GM21576 (cell line): ENCODE measurements around the gene FBXO47.
"Not testable (repeated sequence)": the region's sequence is repeated elsewhere in the genome, so short reads cannot be mapped to it uniquely, and the experiment has no call there.

Experiments
- ATAC-seq: cut with Tn5 transposase; IDR thresholded peaks from one replicate; pipeline ENCODE4 v1.9.1; 2021; ENCODE audit warnings: mild to moderate bottlenecking, moderate library complexity; ENCODE audit not compliant: unreplicated experiment

Gene FBXO47

DNA sequence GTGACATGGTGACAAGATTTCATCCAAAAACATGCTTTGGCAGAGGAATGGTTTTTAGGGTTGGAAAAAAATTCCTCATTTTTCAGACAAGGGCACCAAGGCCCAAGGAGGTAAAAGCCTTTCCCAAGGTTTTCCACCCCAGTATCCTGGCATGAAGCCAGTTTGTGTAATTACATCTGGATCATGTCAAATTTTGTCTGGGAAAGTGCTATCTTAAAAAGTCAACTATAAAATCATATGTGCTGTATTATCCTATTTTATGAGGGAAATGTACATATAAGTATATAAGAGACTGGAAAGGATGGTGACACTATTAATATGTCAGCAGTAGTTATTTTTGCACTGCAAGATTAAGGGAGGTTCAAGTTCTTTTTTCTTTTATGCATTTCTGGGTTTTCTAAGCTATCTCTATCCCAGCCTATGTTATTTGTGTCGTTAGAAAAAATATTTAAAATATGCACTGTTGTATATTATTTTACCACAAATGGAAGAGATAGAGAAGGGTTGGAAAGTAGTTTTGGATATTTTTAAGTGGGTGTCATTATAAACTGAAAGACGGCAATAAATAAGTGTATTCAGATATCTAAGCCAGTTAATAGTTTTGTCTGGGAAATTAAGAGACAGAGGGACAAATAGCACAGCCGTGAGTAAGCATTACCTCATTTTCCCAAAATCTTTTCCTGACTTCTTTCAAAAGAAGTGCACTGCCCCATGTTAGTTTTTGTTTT is 13.5 kb upstream of the FBXO47 start:
- ATAC-seq, result no peak

DNA sequence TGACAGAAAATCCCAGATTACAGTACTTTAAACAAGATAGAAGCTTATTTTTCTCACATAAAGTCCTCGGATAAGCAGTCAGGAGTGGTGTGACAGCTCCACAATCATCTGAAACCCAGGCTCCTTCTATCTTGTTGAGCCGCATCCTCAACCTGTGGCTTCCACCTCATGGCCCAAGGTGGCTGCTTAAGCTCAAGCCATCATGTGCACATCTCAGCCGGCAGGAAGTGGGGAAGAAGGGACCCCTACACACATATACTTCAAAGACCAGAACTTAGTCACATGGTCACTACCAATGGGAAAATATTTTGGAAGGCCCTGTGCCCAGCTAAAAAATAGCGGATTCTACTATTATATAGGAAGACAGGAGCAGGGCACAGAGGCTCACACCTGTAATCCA is 11.0 kb upstream of the FBXO47 start:
- no peak for ATAC-seq

DNA sequence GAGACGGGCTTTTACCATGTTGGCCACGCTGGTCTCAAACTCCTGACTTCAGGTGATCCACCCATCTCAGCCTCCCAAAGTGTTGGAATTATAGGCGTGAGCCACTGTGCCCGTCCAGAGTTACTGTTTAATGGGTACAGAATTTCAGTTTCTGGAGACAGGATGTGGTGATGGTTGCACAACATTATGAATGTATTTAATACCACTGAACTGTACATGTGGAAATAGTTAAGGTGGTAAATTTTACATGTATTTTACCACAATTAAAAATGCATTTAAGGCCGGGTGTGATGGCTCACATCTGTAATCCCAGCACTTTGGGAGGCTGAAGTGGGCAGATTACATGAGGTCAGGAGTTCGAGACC is 9.0 kb upstream of the FBXO47 start:
- ATAC-seq, result not testable (repeated sequence)

DNA sequence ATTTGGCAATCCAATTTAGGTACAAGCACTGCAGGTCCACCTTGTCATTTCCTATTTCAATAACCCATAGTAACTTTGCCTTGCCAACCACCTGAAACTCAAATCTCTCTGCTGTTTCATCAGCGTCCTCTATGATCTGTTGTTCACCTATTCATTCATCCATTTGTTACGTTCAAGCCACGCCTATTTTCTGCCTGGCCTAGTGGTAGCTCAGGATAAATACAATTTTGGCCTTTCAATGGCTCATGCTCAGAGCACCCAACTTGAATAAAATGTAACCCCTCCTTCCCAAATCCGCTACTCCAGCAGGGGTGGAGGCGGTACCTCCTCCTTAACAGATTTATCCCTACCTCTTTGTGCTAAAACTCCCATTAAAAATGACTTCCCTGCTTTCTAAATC is 3.6 kb upstream of the FBXO47 start:
- ATAC-seq, result no peak

DNA sequence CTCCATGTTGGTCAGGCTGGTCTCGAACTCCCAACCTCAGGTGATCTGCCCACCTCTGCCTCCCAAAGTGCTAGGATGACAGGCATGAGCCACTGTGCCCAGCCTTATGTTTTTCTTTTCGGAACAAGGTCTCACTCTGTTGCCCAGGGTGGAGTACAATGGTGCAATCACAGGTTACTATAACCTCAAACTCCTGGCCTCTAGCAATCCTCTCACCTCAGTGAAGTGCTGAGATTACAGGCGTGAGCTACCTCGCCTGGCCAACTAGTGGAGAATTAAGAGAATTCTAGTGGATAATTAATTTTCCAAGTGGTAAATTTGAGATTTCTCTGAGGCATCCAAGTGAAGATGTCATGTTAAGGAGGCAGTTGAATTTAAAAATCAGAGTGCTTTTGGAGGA is 2.9 kb upstream of the FBXO47 start:
- ATAC-seq, result no peak

DNA sequence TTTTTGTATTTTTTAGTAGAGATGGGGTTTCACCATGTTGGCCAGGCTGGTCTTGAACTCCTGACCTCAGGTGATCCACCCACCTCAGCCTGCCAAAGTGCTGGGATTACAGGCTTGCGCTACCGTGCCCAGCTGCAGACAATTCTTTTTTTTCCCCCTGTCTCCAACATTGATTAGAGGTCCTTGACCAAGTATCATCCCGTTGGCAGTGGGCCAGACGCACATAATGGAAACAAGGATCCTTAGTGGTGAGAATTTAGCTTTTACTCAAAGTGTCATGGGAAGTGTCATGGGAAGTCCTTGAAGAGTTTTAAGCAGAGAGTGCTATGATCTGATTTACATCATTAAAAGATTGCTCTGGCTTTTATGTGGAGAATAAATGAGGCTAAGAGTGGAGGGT is 2.1 kb upstream of the FBXO47 start:
- ATAC-seq, result no peak

DNA sequence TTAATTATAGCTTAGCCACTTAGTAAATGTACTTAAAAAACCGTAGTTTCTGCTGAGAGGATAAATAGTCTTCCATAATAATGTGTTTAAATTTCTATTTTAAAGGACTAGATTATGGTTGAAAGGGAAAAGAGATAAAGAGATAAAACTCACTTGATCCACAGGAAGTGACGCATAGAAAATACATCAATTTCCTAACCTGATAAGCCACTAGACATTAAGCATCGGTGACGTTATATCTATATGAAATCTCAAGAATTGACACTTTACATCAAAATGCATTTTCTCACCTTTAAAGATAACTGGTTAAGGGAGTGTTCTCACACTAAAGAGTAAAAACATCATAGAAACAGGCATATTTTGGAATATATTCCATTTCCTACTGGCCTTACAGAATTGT is 5.8 kb downstream of the FBXO47 start:
- no peak for ATAC-seq

DNA sequence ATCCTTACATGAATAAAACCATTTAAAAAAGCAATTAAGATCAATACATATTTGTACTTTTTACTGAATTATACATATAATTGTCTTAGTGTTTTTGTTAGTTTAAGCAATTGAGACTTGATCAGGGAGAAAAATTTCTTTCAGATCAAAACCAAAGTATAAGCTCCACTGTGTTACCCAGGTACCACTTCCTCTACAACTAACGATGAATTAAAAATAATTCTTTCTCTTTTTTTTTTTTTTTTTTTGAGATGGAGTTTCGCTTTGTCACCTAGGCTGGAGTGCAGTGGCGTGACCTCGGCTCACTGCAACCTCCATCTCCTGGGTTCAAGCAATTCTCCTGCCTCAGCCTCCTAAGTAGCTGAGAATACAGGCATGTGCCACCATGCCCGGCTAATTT is 6.8 kb downstream of the FBXO47 start:
- no peak for ATAC-seq

DNA sequence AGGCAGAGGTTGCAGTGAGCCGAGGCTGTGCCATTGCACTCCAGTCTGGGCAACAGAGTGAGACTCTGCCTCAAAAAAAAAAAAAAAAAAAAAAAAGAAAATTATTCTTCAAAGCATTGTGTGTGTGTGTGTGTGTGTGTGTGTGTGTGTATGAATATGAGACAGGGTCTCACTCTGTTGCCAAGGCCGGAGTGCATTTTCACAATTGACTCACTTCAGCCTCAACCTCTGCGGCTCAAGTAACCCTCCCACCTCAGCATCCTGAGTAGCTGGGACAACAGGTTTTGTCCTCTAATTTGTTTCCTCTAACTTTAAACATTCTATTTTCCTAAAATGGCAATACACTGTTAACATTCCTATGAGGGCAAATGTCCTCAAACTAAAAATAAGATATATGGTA is 7.7 kb downstream of the FBXO47 start:
- no peak for ATAC-seq

DNA sequence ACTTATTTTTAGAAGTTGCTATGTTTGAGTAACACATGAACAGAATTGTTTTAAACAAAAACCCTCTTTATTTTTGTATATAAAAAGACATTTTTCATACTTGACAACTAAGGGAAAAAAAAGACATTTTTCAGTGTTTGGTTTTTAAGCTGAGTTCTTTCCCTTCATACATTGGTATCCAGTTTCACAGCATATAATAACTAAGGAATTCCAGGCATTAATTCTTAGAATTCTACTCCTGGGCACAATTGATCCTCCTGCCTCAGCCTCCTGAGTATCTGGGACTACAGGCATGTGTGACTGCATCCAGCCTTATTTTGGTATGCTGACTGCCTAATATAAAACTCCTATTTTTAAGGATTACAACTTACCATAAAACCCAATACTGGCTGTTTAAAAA is 8.4 kb downstream of the FBXO47 start:
- ATAC-seq, result no peak

DNA sequence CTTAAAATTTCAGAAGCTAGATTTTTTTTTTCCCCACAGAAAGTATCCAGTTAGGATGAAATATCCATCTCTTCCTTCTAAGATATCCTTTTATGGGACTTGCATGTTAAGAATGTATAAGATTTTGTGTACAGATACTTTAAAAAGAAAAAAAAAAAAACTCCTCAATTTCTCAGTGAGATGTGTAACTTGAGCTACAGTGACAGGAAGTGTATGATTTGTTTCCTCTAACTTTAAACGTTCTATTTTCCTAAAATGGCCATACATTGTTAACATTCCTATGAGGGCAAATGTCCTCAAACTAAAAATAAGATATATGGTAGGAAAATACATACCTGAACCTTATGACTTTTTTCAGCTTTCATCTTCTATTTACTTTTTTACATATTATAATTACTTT is 8.9 kb downstream of the FBXO47 start:
- no peak for ATAC-seq

DNA sequence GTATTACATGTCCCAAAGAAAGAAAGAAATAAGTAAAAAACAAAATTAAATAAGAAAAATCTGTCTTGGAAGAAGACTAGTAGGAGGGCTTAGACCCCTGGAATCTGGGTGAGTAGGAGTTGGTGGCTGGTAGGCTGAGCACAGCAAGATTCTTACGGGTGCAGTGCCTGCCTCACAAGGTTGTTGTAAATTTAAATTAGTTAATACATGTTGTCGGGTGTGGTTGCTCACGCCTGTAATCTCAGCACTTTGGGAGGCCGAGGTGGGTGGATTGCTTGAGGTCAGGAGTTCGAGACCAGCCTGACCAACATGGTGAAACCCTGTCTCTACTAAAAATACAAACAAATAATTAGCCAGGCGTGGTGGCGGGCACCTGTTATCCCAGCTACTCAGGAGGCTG is 13.4 kb downstream of the FBXO47 start:
- ATAC-seq, result not testable (repeated sequence)

DNA sequence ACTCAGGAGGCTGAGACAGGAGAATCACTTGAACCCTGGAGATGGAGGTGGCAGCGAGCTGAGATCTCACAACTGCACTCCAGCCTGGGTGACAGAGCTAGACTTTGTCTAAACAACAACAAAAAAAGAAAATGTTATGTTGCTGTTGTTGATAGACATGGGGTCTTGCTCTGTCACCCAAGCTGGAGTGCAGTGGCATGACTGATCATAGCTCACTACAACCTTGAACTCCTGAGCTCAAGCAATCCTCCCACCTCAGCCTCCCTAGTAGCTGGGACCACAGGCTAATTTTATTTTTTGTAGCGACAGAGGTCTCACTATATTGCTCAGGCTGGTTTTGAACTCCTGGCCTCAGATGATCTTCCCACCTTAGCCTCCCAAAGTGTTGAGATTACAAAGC is 20.0 kb downstream of the FBXO47 start:
- no peak for ATAC-seq

DNA sequence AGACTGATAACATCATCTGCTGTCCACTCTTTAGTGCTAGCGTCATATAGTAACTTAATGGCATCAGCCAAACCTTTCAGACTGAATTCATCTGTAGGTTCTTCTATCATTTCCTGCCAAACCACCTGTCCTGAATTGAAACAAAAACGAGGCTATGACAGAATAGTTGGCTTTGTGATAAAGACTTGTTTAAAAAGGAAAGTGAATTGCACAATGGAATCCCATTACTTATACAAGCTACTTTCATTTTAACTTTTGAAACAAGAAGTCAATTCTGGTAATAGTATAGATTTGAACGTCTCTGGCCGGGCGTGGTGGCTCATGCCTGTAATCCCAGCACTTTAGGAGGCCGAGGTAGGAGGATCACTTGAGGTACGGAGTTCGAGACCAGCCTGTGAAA is 23.6 kb downstream of the FBXO47 start:
- ATAC-seq, result no peak

DNA sequence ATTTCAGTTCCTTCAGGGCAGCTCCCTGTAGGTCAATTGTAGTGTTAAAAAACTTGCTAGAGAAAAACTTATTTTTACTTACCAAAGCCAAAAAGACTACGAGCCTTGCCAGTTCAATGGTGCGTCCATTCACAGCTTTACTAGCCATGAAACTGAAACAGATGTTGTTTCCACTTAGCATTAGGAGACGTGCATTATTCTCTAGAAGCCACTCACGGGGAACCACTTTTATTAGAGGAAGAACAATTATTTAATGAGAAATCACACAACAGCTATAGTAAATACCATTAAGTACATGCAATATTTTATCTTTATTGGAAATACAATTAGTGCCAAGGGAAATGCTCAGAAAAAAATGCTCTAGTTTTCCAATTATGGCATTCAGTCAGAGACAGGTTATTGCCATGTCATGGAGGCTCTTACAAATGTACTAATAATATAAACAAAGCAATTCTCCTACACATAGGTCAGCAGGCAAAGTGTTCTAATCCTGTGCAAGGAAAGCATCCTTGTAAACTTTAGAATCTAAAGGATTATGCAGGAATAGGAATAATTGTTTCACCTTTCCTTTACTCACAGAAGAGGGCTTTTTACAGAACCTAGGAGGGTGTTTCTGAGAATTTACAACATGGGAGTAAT is 24.4 kb downstream of the FBXO47 start:
- no peak for ATAC-seq

DNA sequence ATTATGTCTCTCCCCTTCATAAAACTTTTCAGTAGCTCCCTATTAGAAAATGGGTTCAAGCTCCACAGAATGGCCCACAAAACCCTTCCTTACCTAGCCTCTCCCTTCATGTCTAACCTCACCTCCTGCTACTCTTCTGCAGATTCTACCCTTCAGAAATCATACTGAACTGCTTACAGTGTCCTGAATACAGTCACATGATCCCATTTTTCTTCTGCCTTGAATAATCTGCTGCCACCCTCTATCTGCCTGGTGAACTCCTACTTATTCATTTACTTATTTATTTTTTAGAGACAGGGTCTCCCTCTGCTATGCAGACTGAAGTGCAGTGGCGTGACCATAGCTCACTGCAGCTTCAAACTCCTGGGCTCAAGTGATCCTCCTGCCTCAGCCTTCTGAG is 26.8 kb downstream of the FBXO47 start:
- no peak for ATAC-seq

DNA sequence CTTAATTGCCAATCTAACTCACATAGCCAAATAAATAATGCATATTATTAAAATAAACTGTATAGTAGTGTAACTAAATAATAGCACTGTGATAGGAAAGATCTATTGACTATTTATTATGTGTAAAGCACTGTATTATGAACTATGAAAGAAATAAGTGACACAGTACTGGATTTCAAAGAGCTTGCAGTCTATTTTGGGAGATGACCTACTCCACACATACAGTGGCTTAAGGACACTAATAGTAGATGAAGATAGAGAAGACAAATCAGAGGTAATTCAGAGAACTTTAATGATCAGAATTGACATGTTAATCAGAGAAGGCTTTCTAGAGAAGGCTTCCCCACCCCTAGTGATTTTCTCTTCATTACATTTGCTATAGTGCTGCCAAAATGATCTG is 27.2 kb downstream of the FBXO47 start:
- no peak for ATAC-seq

DNA sequence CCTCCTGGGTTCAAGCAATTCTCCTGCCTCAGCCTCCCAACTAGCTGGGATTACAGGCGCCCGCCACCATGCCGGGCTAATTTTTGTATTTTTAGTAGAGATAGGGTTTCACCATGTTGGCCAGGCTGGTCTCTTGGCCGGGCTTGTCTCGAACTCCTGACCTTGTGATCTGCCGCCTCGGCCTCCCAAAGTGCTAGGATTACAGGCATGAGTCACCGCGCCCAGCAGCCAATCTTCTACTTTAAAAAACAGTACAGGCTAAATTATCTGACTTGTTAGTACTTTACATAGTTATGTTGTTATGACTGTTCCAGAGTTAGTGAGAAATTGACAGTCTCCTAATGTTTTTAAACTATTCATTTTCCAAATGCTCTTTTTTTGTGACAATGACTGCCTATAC is 33.2 kb downstream of the FBXO47 start:
- not testable (repeated sequence) for ATAC-seq

DNA sequence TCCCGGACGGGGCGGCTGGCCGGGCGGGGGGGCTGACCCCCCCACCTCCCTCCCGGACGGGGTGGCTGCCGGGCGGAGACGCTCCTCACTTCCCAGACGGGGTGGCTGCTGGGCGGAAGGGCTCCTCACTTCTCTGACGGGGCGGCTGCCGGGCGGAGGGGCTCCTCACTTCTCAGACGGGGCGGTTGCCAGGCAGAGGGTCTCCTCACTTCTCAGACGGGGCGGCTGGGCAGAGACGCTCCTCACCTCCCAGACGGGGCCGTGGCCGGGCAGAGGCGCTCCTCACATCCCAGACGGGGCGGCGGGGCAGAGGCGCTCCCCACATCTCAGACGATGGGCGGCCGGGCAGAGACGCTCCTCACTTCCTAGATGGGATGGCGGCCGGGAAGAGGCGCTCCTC is 36.4 kb downstream of the FBXO47 start:
- not testable (repeated sequence) for ATAC-seq

DNA sequence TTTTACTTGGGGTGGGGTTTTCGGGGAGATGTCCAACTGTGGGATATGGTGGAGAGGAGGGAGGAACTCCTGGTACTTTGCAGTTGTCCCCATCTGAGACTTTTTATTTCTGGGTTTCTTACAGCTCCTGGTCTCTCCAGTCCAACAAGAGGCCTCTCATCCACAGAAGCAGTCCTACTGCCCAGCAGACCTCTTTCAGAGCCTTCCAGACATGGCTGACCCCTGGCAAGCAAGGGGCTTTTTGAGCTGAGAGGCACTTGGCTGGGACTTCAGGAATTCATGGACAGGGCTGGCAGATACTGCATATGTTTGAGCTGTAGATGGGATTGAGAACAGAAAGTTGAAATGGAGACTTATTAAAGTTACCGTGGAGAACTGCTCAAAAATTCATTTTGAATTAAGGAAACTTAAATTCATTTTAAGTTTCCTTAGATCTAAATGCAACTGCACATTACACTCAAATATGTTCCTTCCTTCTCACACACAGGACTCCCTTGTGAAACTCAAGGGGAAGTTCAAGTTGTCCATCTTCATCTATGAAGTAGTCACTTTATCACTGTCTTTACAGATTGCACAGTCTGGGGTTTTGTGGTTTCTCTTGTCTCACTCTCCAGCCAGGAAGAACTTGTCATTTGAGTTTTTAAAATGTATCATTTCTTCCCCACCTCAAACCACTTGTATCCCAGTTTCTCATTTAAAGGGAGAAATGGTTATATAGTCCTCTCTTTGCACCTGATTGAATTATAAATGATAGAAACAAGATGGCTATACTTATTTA is 40.7 kb downstream of the FBXO47 start:
- ATAC-seq, result no peak

DNA sequence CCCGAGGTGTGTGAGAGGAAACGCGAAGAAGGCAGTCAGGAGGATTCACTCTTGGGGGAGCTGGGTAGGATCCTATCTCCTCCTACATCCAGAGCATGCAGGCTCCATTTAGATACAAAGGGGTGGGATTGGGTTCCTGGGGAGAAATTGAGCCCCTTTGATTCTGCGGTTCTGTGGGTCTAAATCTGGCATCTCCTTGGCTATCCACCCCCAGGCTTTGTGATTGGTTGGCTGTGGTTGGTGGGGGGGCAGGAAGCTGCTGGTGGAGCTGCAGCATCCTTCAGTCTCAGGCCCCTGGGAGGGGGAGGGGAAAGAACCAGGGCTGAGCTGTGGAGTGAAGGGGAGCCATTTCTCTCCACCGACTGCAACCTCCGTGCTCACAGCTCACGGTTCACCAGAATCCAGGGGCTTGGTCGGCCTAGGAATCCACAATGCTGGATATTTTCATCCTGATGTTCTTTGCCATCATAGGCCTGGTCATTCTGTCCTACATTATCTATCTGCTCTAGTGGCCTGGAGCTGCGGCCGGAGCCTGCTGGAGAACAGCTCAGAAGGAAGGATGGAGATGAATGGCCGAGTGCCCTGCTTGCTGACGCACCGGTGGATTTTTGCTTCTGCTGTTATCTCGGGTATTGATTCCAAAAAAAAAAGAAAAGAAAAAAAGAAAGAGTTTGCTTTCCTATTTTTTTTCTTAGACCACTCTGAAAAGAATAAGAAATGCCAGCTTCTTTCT is 41.8 kb downstream of the FBXO47 start, which contains the start of gene LASP1NB:
LASP1NB (plus strand) TSS at position 352 of the 733 bp plus-strand sequence.
- no peak for ATAC-seq
